HG02678 (cell line): ENCODE results near the gene MIPOL1.
"Not testable (repeated sequence)": the region's sequence is repeated elsewhere in the genome, so short reads cannot be mapped to it uniquely, and the experiment has no call there.

Experiments used
- ATAC-seq: cut with Tn5 transposase; IDR thresholded peaks from one replicate; pipeline ENCODE4 v1.9.1; 2021; ENCODE audit warnings: mild to moderate bottlenecking, moderate library complexity; ENCODE audit not compliant: unreplicated experiment

MIPOL1 gene

GRCh38 chr14:37384870-37385596, 187.3 kb downstream of the MIPOL1 start:
- ATAC-seq: no peak

DNA sequence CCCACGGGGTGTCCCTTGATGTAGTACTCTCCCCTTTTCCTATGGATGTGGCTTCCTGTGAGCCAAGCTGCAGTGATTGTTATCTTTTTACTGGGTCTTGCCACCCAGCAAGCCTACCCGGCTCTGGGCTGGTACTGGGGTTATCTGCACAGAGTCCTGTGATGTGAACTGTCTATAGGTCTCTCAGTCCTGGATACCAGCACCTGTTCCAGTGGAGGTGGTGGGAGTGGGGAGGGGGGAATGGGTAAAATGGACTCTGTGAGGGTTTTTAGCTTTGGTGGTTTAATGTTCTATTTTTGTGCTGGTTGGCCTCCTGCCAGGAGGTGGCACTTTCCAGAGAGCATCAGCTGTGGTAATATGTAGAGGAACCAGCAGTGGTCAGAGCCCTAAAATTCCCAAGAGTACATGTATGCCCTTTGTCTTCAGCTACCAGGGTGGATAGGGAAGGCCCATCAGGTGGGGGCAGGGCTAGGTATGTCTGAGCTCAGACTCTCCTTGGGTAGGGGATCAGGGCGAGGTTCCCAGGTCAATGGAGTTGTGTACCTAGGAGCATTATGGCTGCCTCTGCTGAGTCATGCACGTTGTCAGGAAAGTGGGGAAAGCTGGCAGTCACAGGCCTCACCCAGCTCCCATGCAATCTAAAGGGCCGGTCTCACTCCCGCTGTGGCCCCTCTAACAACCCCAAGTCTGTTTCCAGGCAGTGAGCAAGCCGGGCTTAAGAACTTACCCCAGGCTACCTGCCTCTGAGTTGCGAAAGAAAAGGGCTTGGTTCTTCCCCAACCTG, 199.6 kb downstream of the MIPOL1 start:
- ATAC-seq: not testable (repeated sequence)

GRCh38 chr14:37397941-37398215, 200.1 kb downstream of the MIPOL1 start:
- no peak for ATAC-seq

- no peak for ATAC-seq
Observed at GRCh38 chr14:37399517-37399916, 201.8 kb downstream of the MIPOL1 start.

GRCh38 chr14:37401093-37401492, 203.4 kb downstream of the MIPOL1 start:
- no peak for ATAC-seq

- no peak for ATAC-seq
Observed at GRCh38 chr14:37403626-37404025, 205.9 kb downstream of the MIPOL1 start.

DNA sequence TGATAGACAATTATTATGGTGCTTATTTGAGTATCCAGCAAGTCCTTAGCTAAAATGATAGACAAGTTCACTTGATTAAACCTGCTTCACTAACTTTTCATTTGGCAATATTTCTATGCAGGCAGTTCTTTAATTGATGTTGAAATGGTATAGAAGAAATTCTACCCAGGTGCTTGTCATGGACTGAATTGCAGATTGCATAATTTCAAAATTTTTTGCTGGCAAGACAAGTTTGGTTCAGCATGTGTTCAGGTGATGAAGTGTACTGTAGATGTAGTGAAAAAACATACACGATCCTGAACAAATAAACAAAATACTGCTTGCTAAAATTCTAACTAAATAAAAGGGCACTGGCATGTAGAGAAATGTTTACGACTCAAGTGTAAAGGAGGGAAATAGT, 208.4 kb downstream of the MIPOL1 start:
- ATAC-seq: no peak

GRCh38 chr14:37411079-37411735, 213.5 kb downstream of the MIPOL1 start:
- no peak for ATAC-seq

DNA sequence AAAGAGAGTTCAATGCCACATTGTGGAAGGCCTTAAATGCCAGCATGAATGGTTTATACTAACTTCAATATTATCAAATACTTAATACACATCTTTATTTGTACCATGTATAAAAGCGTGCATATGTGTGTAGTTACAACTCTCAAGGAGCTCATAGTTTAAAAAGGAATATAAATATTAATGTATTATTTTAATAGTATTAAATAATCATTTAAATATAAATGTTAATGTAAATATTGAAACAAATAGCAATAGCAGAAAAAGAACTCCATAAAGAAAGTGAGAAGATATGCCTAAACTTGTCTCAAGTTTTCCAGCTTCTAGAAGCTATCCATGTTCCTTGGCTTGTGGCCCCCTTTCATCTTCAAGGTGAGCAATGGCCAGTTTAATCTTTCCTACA, 215.3 kb downstream of the MIPOL1 start:
- no peak for ATAC-seq

GRCh38 chr14:37413504-37414003, 215.8 kb downstream of the MIPOL1 start:
- ATAC-seq: no peak

GRCh38 chr14:37416264-37416663, 218.5 kb downstream of the MIPOL1 start:
- no peak for ATAC-seq

DNA sequence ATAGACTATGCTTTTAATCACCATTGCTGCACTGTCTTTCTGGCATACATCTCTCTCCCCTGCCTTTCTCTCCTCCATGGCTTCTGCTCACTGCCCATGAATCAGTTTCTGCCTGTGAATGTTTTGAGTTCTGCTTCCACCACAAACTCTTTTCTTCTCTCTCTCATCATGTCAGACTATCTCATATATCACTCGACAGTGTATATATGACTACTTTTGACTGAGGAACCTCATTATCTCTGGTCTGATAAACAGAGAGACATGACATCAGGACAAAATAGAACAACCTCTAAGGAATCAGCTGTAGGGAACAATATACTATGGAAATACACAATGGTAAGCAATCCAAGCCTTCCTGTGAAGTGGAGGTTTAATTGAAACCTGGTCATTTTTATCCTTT, 219.4 kb downstream of the MIPOL1 start:
- ATAC-seq: no peak

DNA sequence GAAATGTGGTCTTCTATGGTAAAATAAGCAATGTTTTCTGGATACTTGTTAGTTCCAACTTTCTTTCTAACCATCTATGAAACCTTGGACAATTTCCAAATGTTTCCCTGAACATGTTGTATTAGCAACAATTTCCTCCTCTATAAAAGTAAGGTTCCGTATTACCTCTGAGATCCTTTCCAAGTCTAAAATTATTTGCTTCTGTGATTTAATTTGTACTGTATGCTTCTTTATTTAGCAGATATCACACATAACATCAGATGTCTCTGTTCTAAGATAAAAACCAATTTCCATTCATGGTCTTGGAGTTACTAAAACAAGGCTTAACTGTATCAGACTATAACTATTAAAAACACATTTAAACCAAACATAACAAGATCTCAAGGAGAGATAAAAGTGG, 220.1 kb downstream of the MIPOL1 start:
- no peak for ATAC-seq

- no peak for ATAC-seq
Observed at GRCh38 chr14:37420622-37421021, 222.9 kb downstream of the MIPOL1 start.

- ATAC-seq: no peak
Observed at GRCh38 chr14:37422319-37422718, 224.6 kb downstream of the MIPOL1 start.

DNA sequence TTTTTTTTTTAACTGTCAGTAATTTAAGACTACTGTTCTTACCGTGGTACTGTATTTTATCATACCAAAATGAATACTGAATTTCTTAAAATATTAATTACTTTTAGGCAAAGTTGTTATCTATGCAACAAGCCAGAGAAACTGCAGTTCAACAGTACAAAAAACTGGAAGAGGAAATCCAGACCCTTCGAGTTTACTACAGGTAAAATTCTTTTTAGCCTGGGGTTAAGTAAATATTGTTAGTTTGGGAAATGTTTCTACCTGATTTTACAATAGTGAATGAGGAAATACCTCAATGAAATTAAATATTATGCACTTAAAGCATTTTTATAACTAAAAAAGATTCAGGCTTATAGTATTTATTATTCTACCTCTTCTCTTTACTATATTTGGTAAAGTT, 225.0 kb downstream of the MIPOL1 start:
- ATAC-seq: no peak

DNA sequence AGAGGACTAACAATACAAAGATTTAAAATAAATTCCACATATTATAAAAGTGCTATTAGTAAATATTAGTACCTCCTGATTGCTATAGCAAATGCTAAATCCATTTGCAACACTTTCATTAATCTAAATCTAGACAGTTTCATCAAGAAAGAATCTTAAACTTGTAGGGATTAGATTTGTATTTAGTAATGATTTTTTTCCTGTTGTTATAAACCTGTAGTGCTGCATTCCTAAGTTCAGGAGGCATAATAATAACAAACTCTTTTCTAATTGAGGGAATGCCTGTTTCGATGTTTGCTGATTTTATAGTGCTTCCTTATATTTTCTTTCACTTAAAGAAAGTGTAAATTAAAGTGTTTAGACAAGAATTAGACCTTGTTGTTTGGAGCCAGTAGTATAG, 231.2 kb downstream of the MIPOL1 start:
- no peak for ATAC-seq

DNA sequence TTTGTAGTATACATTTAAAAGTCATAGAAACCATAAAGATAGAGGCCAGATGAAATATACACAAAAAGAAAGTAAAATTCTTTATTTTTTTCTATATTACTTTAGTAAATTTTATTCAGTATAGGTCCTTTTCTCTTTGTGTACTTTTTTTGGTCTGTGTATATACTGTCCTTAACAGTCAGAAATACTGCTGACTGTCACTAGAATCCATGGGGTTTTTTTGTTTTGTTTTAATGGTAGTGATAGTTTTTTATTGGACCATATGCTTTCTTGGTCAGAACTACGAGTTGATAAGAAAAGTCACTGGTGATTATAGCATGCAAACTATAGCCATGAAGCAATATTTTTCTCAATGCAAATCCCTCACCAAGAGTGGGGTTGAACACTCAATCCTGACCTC, 231.9 kb downstream of the MIPOL1 start:
- no peak for ATAC-seq

DNA sequence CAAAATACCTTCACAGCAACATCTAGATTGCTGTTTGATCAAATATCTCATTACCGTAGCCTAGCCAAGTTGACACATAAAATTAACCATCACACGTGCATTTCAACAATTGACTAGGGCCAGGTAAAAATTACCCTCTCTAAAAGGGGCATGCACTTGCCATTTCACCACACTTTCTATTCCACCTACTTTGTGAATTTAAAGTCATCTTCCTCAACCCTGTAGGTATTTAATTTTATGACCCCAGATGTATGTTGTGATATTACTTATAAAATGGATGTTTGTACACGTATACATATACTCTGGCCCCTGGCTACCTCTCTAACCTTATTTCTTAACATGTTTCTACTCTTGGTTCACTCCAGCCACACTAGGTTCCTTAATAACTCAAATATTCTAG, 237.1 kb downstream of the MIPOL1 start:
- ATAC-seq: no peak

- no peak for ATAC-seq
Observed at GRCh38 chr14:37436519-37436918, 238.8 kb downstream of the MIPOL1 start.

DNA sequence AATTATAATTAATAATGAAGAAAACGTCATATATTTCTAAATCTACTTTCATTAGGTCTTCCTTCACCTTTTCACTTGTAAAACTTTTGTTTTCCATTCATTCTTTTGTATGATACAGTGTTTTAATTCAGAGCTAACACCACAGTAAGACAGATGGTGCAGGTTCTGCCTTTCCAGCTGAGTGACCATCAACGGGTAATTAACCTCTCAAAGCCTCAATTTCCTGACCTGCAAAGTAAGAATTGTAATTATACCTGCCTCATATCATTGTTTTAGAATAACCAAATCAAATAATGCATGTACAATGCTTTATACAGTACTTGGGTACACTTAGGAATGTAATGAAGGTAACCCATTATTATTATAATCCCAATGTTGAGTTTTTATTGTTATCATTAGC, 239.8 kb downstream of the MIPOL1 start:
- ATAC-seq: no peak

- no peak for ATAC-seq
Observed at GRCh38 chr14:37438444-37438843, 240.7 kb downstream of the MIPOL1 start.
